DND-41 (cell line): Measurements from ENCODE around the gene TEDC2.

Experiments used
- ATAC-seq: fragments of 200-7000 bp; cut with Tn5 transposase; 3 replicates; pipeline ENCODE4 v1.9.1; 2021; ENCODE audit warnings: low read depth; ENCODE audit not compliant: insufficient read depth
- DNase-seq: peaks from one replicate; pipeline ENCODE4 v3.0.0-alpha.2; 2020
- H2AFZ ChIP-seq: 2 replicates; pipeline ENCODE4 v1.6.0; 2012; ENCODE audit warnings: low read depth, low read length
- H3K27ac ChIP-seq: 2 replicates; pipeline ENCODE4 v1.5.1; 2012; ENCODE audit warnings: low read length, inconsistent platforms
- H3K27me3 ChIP-seq: fragments of 200-600 bp; sonication (generic); 2 replicates; pipeline ENCODE4 v1.6.0; 2012; ENCODE audit warnings: low read length, mild to moderate bottlenecking, inconsistent platforms; ENCODE audit not compliant: insufficient read depth, poor library complexity
- H3K36me3 ChIP-seq: 2 replicates; pipeline ENCODE4 v1.5.1; 2012; ENCODE audit warnings: low read length, inconsistent platforms; ENCODE audit not compliant: insufficient read depth
- H3K4me1 ChIP-seq: 2 replicates; pipeline ENCODE4 v1.5.1; 2012; ENCODE audit warnings: mild to moderate bottlenecking, low read length; ENCODE audit not compliant: insufficient read depth
- H3K4me2 ChIP-seq: 2 replicates; pipeline ENCODE4 v1.6.0; 2012; ENCODE audit warnings: mild to moderate bottlenecking, moderate library complexity, low read length, inconsistent platforms; ENCODE audit not compliant: insufficient read depth
- H3K4me3 ChIP-seq, 2 experiments: fragments of 200-600 bp in 1 of 2; shearing (Covaris generic) in 1 of 2; 2 replicates each; pipeline ENCODE4 v1.5.1; 2012 to 2016; ENCODE audit warnings: inconsistent platforms in 2 of 2, low read length in 2 of 2, mild to moderate bottlenecking in 2 of 2, low read depth in 1 of 2, moderate library complexity in 1 of 2
- H3K79me2 ChIP-seq: 2 replicates; pipeline ENCODE4 v1.6.0; 2012; ENCODE audit warnings: low read length, inconsistent platforms; ENCODE audit not compliant: insufficient read depth
- H3K9ac ChIP-seq: 2 replicates; pipeline ENCODE4 v1.6.0; 2012; ENCODE audit warnings: low read depth, mild to moderate bottlenecking, inconsistent platforms, low read length, moderate library complexity
- H3K9me3 ChIP-seq: 2 replicates; pipeline ENCODE4 v1.5.1; 2012; ENCODE audit warnings: low read length, moderate library complexity, mild to moderate bottlenecking, inconsistent platforms; ENCODE audit not compliant: insufficient read depth, severe bottlenecking
- H4K20me1 ChIP-seq: 2 replicates; pipeline ENCODE4 v1.6.0; 2012; ENCODE audit warnings: low read length; ENCODE audit not compliant: insufficient read depth
- CTCF ChIP-seq: IDR thresholded peaks from 2 replicates; pipeline ENCODE4 v1.5.1; 2012; ENCODE audit warnings: borderline replicate concordance, low read length, moderate library complexity, mild to moderate bottlenecking; ENCODE audit not compliant: poor library complexity, severe bottlenecking; ENCODE audit errors: extremely low read depth
- EZH2 ChIP-seq: IDR thresholded peaks from 3 replicates; pipeline ENCODE4 v1.6.1; 2012; ENCODE audit warnings: borderline replicate concordance, low read depth, mild to moderate bottlenecking, moderate library complexity, low read length, inconsistent platforms; ENCODE audit not compliant: severe bottlenecking

The TEDC2 gene

GRCh38 chr16:2472885-2473445, 13.1 kb downstream of the TEDC2 start:
- peak overlapping the region in 1 of 2 experiments; percentile 96; a peak in 2 of 4 replicates for H3K4me3 ChIP-seq
- no peaks in the 10 kb centered on the region; the same call in 1 of the 2 replicates for H3K36me3 ChIP-seq
- peak overlapping the region; percentile 97; the same call in 1 of the 2 replicates for H3K9ac ChIP-seq
- peaks cover 80% of the 10 kb centered on the region for H3K4me1 ChIP-seq
- no peak for ATAC-seq
- TF ChIP-seq CTCF (no peak), EZH2 (no peak)
- peaks cover 38% of the 10 kb centered on the region for H3K27me3 ChIP-seq
- peaks cover 59% of the 10 kb centered on the region for H4K20me1 ChIP-seq
- H3K27ac ChIP-seq = no peak overlapping the region
- H2AFZ ChIP-seq = no peak overlapping the region
- H3K9me3 ChIP-seq = no peaks in the 10 kb centered on the region
- peaks cover 31% of the 10 kb centered on the region for H3K79me2 ChIP-seq
- DNase-seq = no peak
- H3K4me2 ChIP-seq = peak overlapping the region; percentile 80

- H3K4me3 ChIP-seq = peak overlapping the region in 1 of 2 experiments; percentile 96; a peak in 2 of 4 replicates
- 0 out of 2 replicates have a peak overlapping the region, but pooled peaks have one; percentile 18 for H3K27ac ChIP-seq
- H2AFZ ChIP-seq = peak overlapping the region; percentile 23; the same call in 1 of the 2 replicates
- H3K9me3 ChIP-seq = no peaks in the 10 kb centered on the region
- peaks cover 62% of the 10 kb centered on the region for H4K20me1 ChIP-seq
- DNase-seq (peak; percentile 63), ATAC-seq (peak; percentile 4; the same call in 1 of the 3 replicates)
- H3K27me3 ChIP-seq = peaks cover 33% of the 10 kb centered on the region
- TF ChIP-seq CTCF (no peak), EZH2 (no peak)
- H3K4me2 ChIP-seq = peak overlapping the region; percentile 80
- no peaks in the 10 kb centered on the region; the same call in 1 of the 2 replicates for H3K36me3 ChIP-seq
- H3K9ac ChIP-seq = peak overlapping the region; percentile 97; the same call in 1 of the 2 replicates
- peaks cover 36% of the 10 kb centered on the region for H3K79me2 ChIP-seq
- H3K4me1 ChIP-seq = peaks cover 75% of the 10 kb centered on the region
Observed at GRCh38 chr16:2473446-2473926, 13.6 kb downstream of the TEDC2 start.

GRCh38 chr16:2473999-2474876, 14.3 kb downstream of the TEDC2 start:
- Histone ChIP-seq H3K9me3 (no peaks in the 10 kb centered on the region), H4K20me1 (peaks cover 65% of the 10 kb centered on the region), H3K4me2 (peak overlapping the region; percentile 80), H2AFZ (peak overlapping the region; percentile 72), H3K27ac (peak overlapping the region; percentile 80), H3K79me2 (peaks cover 41% of the 10 kb centered on the region), H3K9ac (peak overlapping the region; percentile 97), H3K4me3 (peak overlapping the region; percentile 46 to 96), H3K27me3 (peaks cover 28% of the 10 kb centered on the region), H3K4me1 (peaks cover 68% of the 10 kb centered on the region), H3K36me3 (no peaks in the 10 kb centered on the region; the same call in 1 of the 2 replicates)
- peak; percentile 60 for ATAC-seq
- peak; percentile 62 for DNase-seq
- TF ChIP-seq EZH2 (peak; percentile 46), CTCF (peak; percentile 70)
